ENCODE results near the gene C10orf53.
"Not testable (repeated sequence)": the region's sequence is repeated elsewhere in the genome, so short reads cannot be mapped to it uniquely, and the experiment has no call there.

DNA sequence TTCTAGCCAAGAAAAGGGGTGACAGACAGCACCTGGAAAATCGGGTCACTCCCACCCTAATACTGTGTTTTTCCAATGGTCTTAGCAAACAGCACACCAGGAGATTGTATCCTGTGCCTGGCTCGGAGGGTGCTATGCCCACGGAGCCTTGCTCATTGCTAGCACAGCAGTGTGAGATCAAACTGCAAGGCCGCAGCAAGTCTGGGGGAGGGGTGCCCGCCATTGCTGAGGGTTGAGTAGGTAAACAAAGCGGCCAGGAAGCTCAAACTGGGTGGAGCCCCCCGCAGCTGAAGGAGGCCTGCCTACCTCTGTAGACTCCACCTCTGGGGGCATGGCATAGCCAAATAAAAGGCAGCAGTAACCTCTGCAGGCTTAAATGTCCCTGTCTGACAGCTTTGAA is 35.7 kb downstream of the C10orf53 start:
- TF ChIP-seq POLR2A, POLR2AphosphoS5 (IDR thresholded peaks at IDR 0.05; ENCODE audit: low read depth, low read length): not testable (repeated sequence)
